ENCODE measurements around the gene BMERB1.
"Not testable (repeated sequence)": the region's sequence is repeated elsewhere in the genome, so short reads cannot be mapped to it uniquely, and the experiment has no call there.

BMERB1 gene

GRCh38 chr16:15598648-15599190, 164.3 kb downstream of the BMERB1 start:
- no peak for DNase-seq

- no peak for DNase-seq
Observed at GRCh38 chr16:15599303-15600070, 165.1 kb downstream of the BMERB1 start.

GRCh38 chr16:15601212-15601879, 167.0 kb downstream of the BMERB1 start:
- no peak for DNase-seq

- no peak for DNase-seq
Observed at GRCh38 chr16:15602285-15603044, 168.1 kb downstream of the BMERB1 start.

GRCh38 chr16:15604460-15605440, 170.4 kb downstream of the BMERB1 start:
- DNase-seq = no peak

- DNase-seq = no peak
Observed at GRCh38 chr16:15605839-15606517, 171.6 kb downstream of the BMERB1 start.

GRCh38 chr16:15606518-15607220, 172.3 kb downstream of the BMERB1 start:
- no peak for DNase-seq

GRCh38 chr16:15607221-15607699, 172.9 kb downstream of the BMERB1 start:
- not testable (repeated sequence) for DNase-seq

GRCh38 chr16:15607700-15608396, 173.5 kb downstream of the BMERB1 start:
- DNase-seq = no peak

GRCh38 chr16:15608398-15609285, 174.3 kb downstream of the BMERB1 start:
- no peak for DNase-seq

- DNase-seq = no peak
Observed at GRCh38 chr16:15609286-15609649, 174.9 kb downstream of the BMERB1 start.

GRCh38 chr16:15610369-15610871, 176.0 kb downstream of the BMERB1 start:
- no peak for DNase-seq

GRCh38 chr16:15611610-15612009, 177.2 kb downstream of the BMERB1 start:
- no peak for DNase-seq

GRCh38 chr16:15613676-15614075, 179.3 kb downstream of the BMERB1 start:
- no peak for DNase-seq

- no peak for DNase-seq
Observed at GRCh38 chr16:15616012-15616411, 181.6 kb downstream of the BMERB1 start.

GRCh38 chr16:15616475-15617165, 182.2 kb downstream of the BMERB1 start:
- no peak for DNase-seq

GRCh38 chr16:15617901-15618300, 183.5 kb downstream of the BMERB1 start:
- no peak for DNase-seq

GRCh38 chr16:15618392-15618791, 184.0 kb downstream of the BMERB1 start:
- no peak for DNase-seq

All from DMS79 (cell line).